Stimulated activated CD4-positive, alpha-beta T cell treated with anti-CD3 and anti-CD28 coated beads, Interleukin-15, amount 100 ng/mL, for 48 hours (primary cell): ENCODE data around the gene CX3CL1.
"Not testable (repeated sequence)": the region's sequence is repeated elsewhere in the genome, so short reads cannot be mapped to it uniquely, and the experiment has no call there.

Source experiments
- DNase-seq, 2 donors: peaks; one replicate each; pipeline ENCODE4 v3.0.0-alpha.2; 2020; ENCODE audit warnings: low read depth in 2 of 2

The CX3CL1 gene

GRCh38 chr16:57372372-57373116, at the start of gene CX3CL1:
CX3CL1 (plus strand) TSS chr16:57372490; CDS start chr16:57372569, 79 bp downstream.
- DNase-seq, result no peak

- no peak for DNase-seq
Measured at GRCh38 chr16:57324749-57325148, 47.5 kb upstream of the CX3CL1 start.

GRCh38 chr16:57325458-57325857, 46.8 kb upstream of the CX3CL1 start:
- no peak for DNase-seq

GRCh38 chr16:57329718-57330327, 42.5 kb upstream of the CX3CL1 start:
- no peak for DNase-seq

GRCh38 chr16:57331355-57331754, 40.9 kb upstream of the CX3CL1 start:
- DNase-seq, result no peak

- DNase-seq, result no peak
Measured at GRCh38 chr16:57333402-57333801, 38.9 kb upstream of the CX3CL1 start.

GRCh38 chr16:57335366-57335765, 36.9 kb upstream of the CX3CL1 start:
- no peak for DNase-seq

GRCh38 chr16:57341062-57341440, 31.2 kb upstream of the CX3CL1 start:
- no peak for DNase-seq

GRCh38 chr16:57341441-57342303, 30.6 kb upstream of the CX3CL1 start:
- DNase-seq, result no peak

GRCh38 chr16:57342606-57343005, 29.7 kb upstream of the CX3CL1 start:
- not testable (repeated sequence) for DNase-seq

GRCh38 chr16:57343221-57343620, 29.1 kb upstream of the CX3CL1 start:
- DNase-seq, result no peak

GRCh38 chr16:57344094-57344493, 28.2 kb upstream of the CX3CL1 start:
- not testable (repeated sequence) for DNase-seq

GRCh38 chr16:57345021-57345420, 27.3 kb upstream of the CX3CL1 start:
- no peak for DNase-seq

- no peak for DNase-seq
Measured at GRCh38 chr16:57345666-57346204, 26.6 kb upstream of the CX3CL1 start.

- DNase-seq, result no peak
Measured at GRCh38 chr16:57347858-57348257, 24.4 kb upstream of the CX3CL1 start.

- no peak for DNase-seq
Measured at GRCh38 chr16:57348327-57348726, 24.0 kb upstream of the CX3CL1 start.

GRCh38 chr16:57349212-57350031, 22.9 kb upstream of the CX3CL1 start:
- no peak for DNase-seq

GRCh38 chr16:57352636-57353047, 19.6 kb upstream of the CX3CL1 start:
- no peak for DNase-seq

- no peak for DNase-seq
Measured at GRCh38 chr16:57354311-57354710, 18.0 kb upstream of the CX3CL1 start.

GRCh38 chr16:57355898-57356414, 16.3 kb upstream of the CX3CL1 start:
- no peak for DNase-seq

- DNase-seq, result no peak
Measured at GRCh38 chr16:57356547-57356946, 15.7 kb upstream of the CX3CL1 start.
